Measurements from ENCODE around the gene UNC93A. TPM values are rescaled to one million over a fixed set of nuclear protein-coding genes. Genes with fewer than 3 reads are reported as not detected.

Gene UNC93A
- total and polyA plus RNA-seq, 9 of the 15 experiments (the other 6 are each of a cell fraction or from before 2014, with no cell fraction given): not detected

DNA sequence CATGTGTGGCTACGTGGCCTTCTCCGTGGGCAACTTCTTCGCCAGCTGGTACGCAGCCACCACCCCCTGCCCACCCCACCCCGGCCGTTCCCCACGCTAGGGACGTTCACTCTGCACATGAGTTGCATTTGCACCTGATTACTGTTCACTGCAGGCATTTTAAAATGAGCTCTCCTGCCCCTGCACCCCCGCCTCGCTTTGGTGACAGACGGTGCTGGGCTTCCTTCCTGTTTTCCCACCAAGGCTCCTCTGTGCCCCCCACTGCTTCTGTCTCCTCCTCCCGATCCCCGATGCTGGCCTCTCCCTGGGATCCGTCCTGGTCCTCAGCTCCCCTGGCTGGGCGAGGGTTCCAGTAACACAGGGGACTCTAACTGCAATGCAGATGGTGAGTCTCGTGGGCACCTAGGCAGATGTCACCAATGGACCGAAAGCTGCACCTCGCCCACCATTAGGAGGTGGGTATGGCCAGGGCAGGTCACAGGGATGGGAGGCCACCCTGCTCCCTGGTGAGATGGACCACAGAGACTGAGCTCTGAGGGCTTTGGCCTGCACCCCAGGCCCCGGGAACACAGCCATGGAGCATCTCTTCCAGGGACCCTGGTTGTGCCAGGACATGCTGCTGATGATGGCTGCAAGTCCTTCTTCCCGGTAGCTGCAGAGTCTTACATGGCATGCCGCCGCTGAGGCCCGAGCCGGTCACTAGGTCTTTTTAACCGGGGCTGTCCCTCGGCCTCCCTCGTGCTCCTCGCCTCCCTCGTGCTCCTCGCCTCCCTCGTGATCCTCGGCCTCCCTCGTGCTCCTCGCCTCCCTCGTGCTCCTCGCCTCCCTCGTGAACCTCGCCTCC, 3.8 kb downstream of the UNC93A start:
- Histone ChIP-seq H3K9ac (ENCODE audit: insufficient read depth in 1 of 2, low read depth in 2 of 2, low read length in 2 of 2) (no peak overlapping the region), H2AFZ (ENCODE audit: low read depth, low read length) (no peak overlapping the region), H3K79me2 (ENCODE audit: control insufficient read depth, insufficient read depth, low read length) (no peaks in the 10 kb centered on the region), H3K27ac (ENCODE audit: extremely low read depth, low read depth, low read length) (no peak overlapping the region), H3K9me3 (replicated peaks; ENCODE audit: control insufficient read depth, insufficient read depth, low read depth, low read length) (no peaks in the 10 kb centered on the region), H3K36me3 (ENCODE audit: control insufficient read depth, insufficient read depth, low read length) (no peaks in the 10 kb centered on the region), H3K9me1 (ENCODE audit: control insufficient read depth, insufficient read depth, low read length) (no peaks in the 10 kb centered on the region), H3K4me1 (replicated peaks in 1 of 2; ENCODE audit: control insufficient read depth in 2 of 2, insufficient read depth in 2 of 2, low read length in 2 of 2) (no peaks in the 10 kb centered on the region), H3K27me3 (ENCODE audit: control insufficient read depth in 2 of 2, insufficient read depth in 2 of 2, low read length in 2 of 2) (peaks cover 25 to 55% of the 10 kb centered on the region in 2 experiments; a peak in 4 of 5 replicates), H3K4me3 (no peak overlapping the region), H4K20me1 (replicated peaks; ENCODE audit: control insufficient read depth, insufficient read depth, low read length) (peaks cover 5% of the 10 kb centered on the region), H3K4me2 (ENCODE audit: insufficient read depth, low read length) (no peak overlapping the region)
- WGBS (ENCODE audit: insufficient coverage, low coverage, missing lambda C conversion rate): under 1% methylated on average over 33 of the region's 38 CpGs
- ChIA-PET POLR2A (interaction anchor here (0.6 kb wide), 1 partner anchor 171 kb away, joined by 5 read pairs; no protein-coding TSS in a partner anchor), CTCF (ENCODE audit: low intra/inter-chr PET ratio) (no interaction called here)
- no peak for DNase-seq (ENCODE audit: extremely low read depth in 1 of 4, low spot score in 3 of 4)
- in situ Hi-C loops (cut with MboI): loop anchor here (25.0 kb wide), 1 partner anchor 533 kb away; no protein-coding TSS in a partner anchor
- BruUV-seq (replicated peaks): no TSS peak
- TF ChIP-seq ZBTB1 (CRISPR knock-in tag; IDR thresholded peaks at IDR 0.05; ENCODE audit: borderline replicate concordance, low read depth) (peak; percentile 27; the same call in 1 of the 2 replicates), NR2C2 (CRISPR knock-in tag; IDR thresholded peaks at IDR 0.05) (no peak), NR2C2 (tag; IDR thresholded peaks at IDR 0.05) (no peak), FIP1L1 (IDR thresholded peaks at IDR 0.05; ENCODE audit: low read depth, low read length, poor library complexity, severe bottlenecking) (no peak), ZNF263 (CRISPR knock-in tag; IDR thresholded peaks at IDR 0.05; ENCODE audit: borderline replicate concordance) (peak; percentile 82; the same call in 1 of the 2 replicates)
- TF ChIP-seq, protein P1, sequence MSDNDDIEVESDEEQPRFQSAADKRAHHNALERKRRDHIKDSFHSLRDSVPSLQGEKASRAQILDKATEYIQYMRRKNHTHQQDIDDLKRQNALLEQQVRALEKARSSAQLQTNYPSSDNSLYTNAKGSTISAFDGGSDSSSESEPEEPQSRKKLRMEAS (CRISPR knock-in tag; IDR thresholded peaks at IDR 0.05): peak; percentile 54; the same call in 1 of the 2 replicates
- no peak for ATAC-seq
- FAIRE-seq: no peak
- intact Hi-C loops (cut with micrococcal nuclease): no loop called here
